Neutrophil (primary cell): Measurements from ENCODE around the gene ITPKB.
A peak's percentile ranks its signal among the peaks of the same experiment; 100 is the strongest.

Experiments used
- H3K27ac ChIP-seq: fragments of 200-600 bp; sonication (generic); 2 replicates; pipeline ENCODE4 v1.5.1; 2016; ENCODE audit warnings: mild to moderate bottlenecking, moderate library complexity
- H3K27me3 ChIP-seq: fragments of 200-600 bp; sonication (generic); 2 replicates; pipeline ENCODE4 v1.6.0; 2016; ENCODE audit warnings: mild to moderate bottlenecking
- H3K36me3 ChIP-seq: fragments of 200-600 bp; sonication (generic); 2 replicates; pipeline ENCODE4 v1.5.1; 2017
- H3K4me1 ChIP-seq, 2 experiments: fragments of 200-600 bp in 1 of 2; sonication (generic) in 1 of 2; 1 replicate in 1 of 2; 2 replicates in 1 of 2; pipeline versions ENCODE4 v1.5.1 to v1.6.1; 2013 to 2016; ENCODE audit warnings: low read depth in 1 of 2, low read length in 1 of 2, mild to moderate bottlenecking in 1 of 2, moderate library complexity in 1 of 2; ENCODE audit not compliant: control insufficient read depth in 1 of 2, insufficient read depth in 1 of 2
- H3K4me3 ChIP-seq, 2 experiments: fragments of 200-600 bp in 1 of 2; sonication (generic) in 1 of 2; 1 replicate in 1 of 2; 2 replicates in 1 of 2; pipeline ENCODE4 v1.5.1; 2013 to 2016; ENCODE audit warnings: low read depth in 1 of 2, low read length in 1 of 2, mild to moderate bottlenecking in 1 of 2, moderate library complexity in 1 of 2
- H3K9me3 ChIP-seq: fragments of 200-600 bp; sonication (generic); 2 replicates; pipeline ENCODE4 v1.5.1; 2016
- TF ChIP-seq, protein P1 (sequence below): fragments of 200-600 bp; sonication (generic); IDR thresholded peaks from 2 replicates; pipeline ENCODE4 v1.5.1; 2016; ENCODE audit warnings: antibody characterized with exemption

ITPKB gene

DNA sequence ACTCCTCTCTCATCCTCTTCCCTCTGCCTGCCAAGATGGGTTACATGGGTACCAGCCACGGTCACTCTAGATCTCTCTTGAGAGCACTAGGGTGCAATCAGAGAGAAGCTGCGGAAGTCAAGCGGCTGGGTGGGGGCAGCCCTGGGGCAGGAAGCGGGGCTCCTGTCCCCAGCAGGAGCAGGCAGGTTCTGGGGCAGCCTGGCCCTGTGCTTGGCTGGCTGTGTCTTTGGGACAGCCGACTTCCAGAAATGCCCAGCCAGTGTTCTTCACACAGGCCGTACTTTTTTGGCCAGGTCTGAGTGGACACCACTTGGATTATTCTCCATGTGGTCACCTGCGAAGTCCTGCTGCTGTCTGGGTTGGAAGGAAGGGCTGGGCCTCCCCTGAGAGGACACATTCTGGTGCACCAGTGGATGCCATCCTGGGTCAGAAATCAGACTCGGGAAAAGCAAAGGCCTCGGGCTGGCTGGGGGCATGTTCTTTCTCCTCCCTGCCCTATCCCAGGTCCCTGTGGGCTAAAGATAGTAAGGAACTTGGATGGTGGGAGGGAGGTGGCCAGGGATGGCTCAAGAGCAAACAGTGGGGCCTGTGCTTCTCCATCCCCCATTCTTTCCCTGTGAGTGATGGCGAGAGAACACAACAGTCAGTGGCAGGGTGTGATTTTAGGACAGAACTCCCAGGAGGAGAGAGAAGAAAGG, 93.7 kb downstream of the ITPKB start:
- Histone ChIP-seq H3K36me3 (peaks cover 71% of the 10 kb centered on the region), H3K27ac (peak overlapping the region; percentile 90), H3K27me3 (no peaks in the 10 kb centered on the region), H3K9me3 (no peaks in the 10 kb centered on the region), H3K4me3 (no peak overlapping the region), H3K4me1 (peaks cover 30 to 34% of the 10 kb centered on the region in 2 experiments)
- TF ChIP-seq, protein P1, sequence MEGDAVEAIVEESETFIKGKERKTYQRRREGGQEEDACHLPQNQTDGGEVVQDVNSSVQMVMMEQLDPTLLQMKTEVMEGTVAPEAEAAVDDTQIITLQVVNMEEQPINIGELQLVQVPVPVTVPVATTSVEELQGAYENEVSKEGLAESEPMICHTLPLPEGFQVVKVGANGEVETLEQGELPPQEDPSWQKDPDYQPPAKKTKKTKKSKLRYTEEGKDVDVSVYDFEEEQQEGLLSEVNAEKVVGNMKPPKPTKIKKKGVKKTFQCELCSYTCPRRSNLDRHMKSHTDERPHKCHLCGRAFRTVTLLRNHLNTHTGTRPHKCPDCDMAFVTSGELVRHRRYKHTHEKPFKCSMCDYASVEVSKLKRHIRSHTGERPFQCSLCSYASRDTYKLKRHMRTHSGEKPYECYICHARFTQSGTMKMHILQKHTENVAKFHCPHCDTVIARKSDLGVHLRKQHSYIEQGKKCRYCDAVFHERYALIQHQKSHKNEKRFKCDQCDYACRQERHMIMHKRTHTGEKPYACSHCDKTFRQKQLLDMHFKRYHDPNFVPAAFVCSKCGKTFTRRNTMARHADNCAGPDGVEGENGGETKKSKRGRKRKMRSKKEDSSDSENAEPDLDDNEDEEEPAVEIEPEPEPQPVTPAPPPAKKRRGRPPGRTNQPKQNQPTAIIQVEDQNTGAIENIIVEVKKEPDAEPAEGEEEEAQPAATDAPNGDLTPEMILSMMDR: no peak

- Histone ChIP-seq H3K4me3 (peak overlapping the region in 1 of 2 experiments; percentile 38), H3K9me3 (no peaks in the 10 kb centered on the region), H3K27ac (peak overlapping the region; percentile 90), H3K4me1 (peaks cover 30 to 34% of the 10 kb centered on the region in 2 experiments), H3K27me3 (no peaks in the 10 kb centered on the region), H3K36me3 (peaks cover 79% of the 10 kb centered on the region)
- TF ChIP-seq, protein P1: no peak
Observed at GRCh38 chr1:226644541-226645176, 94.4 kb downstream of the ITPKB start.

DNA sequence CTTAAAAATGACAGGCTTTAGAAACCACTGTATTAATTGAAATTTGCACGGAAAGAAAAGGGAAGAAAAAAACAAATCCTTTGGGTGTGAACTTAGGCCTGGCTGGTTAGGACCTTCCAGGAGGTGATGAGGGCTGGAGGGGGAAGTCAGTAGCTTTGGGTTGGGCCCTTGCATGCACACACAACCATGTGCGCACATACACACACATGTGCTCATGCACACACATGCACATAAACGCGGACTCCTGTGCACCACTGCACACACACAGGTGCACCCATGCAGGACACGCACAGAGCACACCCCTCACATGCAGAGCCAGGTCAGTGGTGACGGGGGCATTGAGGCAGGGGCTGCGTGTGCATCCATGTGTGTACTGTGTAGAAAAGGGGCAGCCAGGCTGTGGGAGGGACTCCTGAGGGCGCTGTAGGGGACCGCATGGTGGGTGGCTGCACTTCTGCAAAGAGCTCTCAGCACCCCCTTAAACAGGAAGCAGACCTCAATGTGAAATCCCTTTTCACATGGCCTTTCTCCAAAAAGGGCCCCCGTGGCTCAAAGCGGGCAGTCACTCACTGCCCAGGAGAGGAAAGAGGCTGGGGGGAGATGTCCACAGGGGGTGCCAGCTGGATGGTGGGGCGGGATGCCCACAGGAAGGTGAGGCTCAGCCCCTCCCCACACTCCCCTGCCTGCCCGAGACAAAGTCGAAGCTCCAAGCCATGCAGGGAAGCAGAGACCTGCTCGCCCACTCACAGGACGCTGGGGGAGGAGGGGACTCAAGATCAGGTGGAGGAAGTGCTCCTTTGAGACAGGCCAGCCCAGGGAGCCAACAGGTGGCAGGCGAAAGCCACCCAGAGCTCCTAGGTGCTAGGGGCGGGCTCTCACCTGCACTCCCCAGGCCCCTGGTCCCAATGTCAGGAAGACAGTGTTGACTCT, 95.2 kb downstream of the ITPKB start:
- H3K9me3 ChIP-seq: no peaks in the 10 kb centered on the region
- H3K27ac ChIP-seq: peak overlapping the region; percentile 90
- H3K27me3 ChIP-seq: no peaks in the 10 kb centered on the region
- TF ChIP-seq, protein P1: no peak
- peak overlapping the region; percentile 31 to 38 for H3K4me3 ChIP-seq
- H3K4me1 ChIP-seq: peaks cover 30 to 34% of the 10 kb centered on the region in 2 experiments
- peaks cover 83% of the 10 kb centered on the region for H3K36me3 ChIP-seq

- H3K4me1 ChIP-seq: peaks cover 30 to 34% of the 10 kb centered on the region in 2 experiments
- H3K27ac ChIP-seq: peak overlapping the region; percentile 90
- H3K9me3 ChIP-seq: no peaks in the 10 kb centered on the region
- peak overlapping the region; percentile 31 to 38 for H3K4me3 ChIP-seq
- TF ChIP-seq, protein P1: peak; percentile 12
- H3K27me3 ChIP-seq: no peaks in the 10 kb centered on the region
- peaks cover 83% of the 10 kb centered on the region for H3K36me3 ChIP-seq
Observed at GRCh38 chr1:226643177-226643576, 95.9 kb downstream of the ITPKB start.

DNA sequence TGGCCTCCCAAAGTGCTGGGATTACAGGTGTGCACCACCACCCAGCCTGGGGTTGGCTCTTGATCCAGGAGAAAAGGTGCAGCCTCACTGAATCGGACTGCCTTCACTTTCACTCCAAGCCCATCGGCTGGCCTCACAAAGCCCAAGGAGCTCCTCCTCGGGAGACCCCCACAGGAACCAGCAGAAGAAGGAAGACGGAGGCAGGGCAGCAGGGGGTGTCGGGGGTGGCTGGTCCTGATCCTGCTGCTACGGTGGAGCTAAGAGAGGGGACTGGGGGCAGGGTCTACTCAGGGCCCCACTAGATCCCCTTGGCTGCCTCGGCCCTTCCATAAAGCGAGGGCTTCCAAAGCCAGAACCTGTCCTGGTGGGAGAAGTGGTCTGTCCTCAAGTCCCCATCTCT, 96.7 kb downstream of the ITPKB start:
- H3K36me3 ChIP-seq: peaks cover 83% of the 10 kb centered on the region
- TF ChIP-seq, protein P1: no peak
- H3K27me3 ChIP-seq: no peaks in the 10 kb centered on the region
- H3K9me3 ChIP-seq: no peaks in the 10 kb centered on the region
- peak overlapping the region; percentile 90 for H3K27ac ChIP-seq
- peaks cover 30 to 34% of the 10 kb centered on the region in 2 experiments for H3K4me1 ChIP-seq
- H3K4me3 ChIP-seq: no peak overlapping the region
